NB4 (cell line): ENCODE results near the gene UBASH3A.

Experiments
- POLR2A ChIP-seq: IDR thresholded peaks from 2 replicates; pipeline ENCODE4 v1.6.1; 2011; ENCODE audit warnings: mild to moderate bottlenecking; ENCODE audit not compliant: insufficient read length; ENCODE audit errors: extremely low read depth
- TF ChIP-seq, protein P1 (sequence below): IDR thresholded peaks from one replicate; pipeline ENCODE4 v1.5.1; 2012; ENCODE audit warnings: low read depth, low read length

DNA sequence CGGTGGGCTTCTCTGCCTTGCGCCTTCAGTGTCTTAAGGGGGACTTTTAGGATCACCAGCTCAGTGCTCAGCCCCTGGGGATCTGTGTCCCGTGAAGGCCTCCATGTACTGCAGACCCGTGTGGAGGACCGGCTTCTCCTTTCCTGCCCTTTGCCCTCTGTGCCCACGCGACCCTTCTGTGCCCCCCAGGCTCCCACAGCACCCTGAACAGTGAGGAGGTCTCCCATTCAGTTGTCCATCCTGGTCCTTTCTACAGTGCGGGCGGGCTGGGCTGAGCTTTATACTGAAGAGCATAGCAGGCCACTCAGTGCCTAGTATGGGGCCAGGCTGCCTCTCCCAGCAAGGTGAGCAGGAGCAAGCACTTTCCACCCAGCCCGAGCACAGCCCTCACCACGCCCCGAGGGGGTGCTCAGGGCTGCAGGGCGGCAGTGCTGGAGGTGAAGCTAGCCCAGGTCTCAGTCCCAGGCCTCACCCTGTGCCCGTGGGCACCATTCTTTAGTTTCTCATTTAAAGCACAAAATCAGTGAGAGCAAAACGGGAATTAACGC lies 29.7 kb upstream of the UBASH3A start:
- TF ChIP-seq POLR2A, result no peak
- TF ChIP-seq, protein P1, sequence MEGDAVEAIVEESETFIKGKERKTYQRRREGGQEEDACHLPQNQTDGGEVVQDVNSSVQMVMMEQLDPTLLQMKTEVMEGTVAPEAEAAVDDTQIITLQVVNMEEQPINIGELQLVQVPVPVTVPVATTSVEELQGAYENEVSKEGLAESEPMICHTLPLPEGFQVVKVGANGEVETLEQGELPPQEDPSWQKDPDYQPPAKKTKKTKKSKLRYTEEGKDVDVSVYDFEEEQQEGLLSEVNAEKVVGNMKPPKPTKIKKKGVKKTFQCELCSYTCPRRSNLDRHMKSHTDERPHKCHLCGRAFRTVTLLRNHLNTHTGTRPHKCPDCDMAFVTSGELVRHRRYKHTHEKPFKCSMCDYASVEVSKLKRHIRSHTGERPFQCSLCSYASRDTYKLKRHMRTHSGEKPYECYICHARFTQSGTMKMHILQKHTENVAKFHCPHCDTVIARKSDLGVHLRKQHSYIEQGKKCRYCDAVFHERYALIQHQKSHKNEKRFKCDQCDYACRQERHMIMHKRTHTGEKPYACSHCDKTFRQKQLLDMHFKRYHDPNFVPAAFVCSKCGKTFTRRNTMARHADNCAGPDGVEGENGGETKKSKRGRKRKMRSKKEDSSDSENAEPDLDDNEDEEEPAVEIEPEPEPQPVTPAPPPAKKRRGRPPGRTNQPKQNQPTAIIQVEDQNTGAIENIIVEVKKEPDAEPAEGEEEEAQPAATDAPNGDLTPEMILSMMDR, result no peak
